Measurements from ENCODE around the gene OLA1. TPM values are rescaled to one million over a fixed set of nuclear protein-coding genes. Genes with fewer than 3 reads are reported as not detected.

OLA1 gene
- total and polyA plus RNA-seq, 2 of the 13 experiments (the other 11 are each of a cell fraction or from before 2014, with no cell fraction given) = 153 to 241 TPM

DNA sequence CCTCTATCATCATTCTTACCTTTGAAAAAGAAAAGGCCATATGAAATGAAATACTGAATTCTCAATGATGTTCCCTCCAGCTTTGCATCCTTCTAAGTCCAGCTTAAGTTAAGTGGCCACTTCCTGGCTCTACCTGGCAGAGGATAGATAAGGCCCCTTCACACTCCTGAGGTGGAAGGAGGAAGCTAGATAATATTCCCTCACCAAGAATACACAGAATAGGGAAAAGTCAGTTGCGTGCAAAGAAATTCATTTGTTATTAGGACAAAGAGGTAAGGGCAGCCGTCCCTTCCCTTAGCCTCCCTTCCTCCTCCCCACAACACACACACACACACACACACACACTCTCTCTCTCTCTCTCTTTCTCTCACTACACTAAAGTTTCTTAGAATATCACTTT lies 37.5 kb downstream of the OLA1 start:
- Histone ChIP-seq H3K36me3 (replicated peaks in 1 of 2; ENCODE audit: control insufficient read depth in 1 of 2, insufficient read depth in 2 of 2, low read length in 2 of 2) (peaks cover 0 to 10% of the 10 kb centered on the region in 2 experiments; a peak in 2 of 5 replicates), H2AFZ (ENCODE audit: low read length) (no peak overlapping the region), H4K20me1 (ENCODE audit: insufficient read depth, low read length) (no peaks in the 10 kb centered on the region), H3K4me2 (ENCODE audit: low read depth, low read length) (no peak overlapping the region), H3K27me3 (ENCODE audit: control insufficient read depth in 1 of 2, insufficient read depth in 2 of 2, low read length in 2 of 2) (no peaks in the 10 kb centered on the region), H3K79me2 (ENCODE audit: insufficient read depth, low read length) (peaks cover 58% of the 10 kb centered on the region), H3K27ac (ENCODE audit: extremely low read length, insufficient read depth, low read length) (no peak overlapping the region), H3K9ac (ENCODE audit: insufficient read depth, low read depth, low read length) (no peak overlapping the region), H3K4me3 (replicated peaks in 1 of 3; ENCODE audit: insufficient read depth in 1 of 3, low read depth in 2 of 3, low read length in 3 of 3) (no peak overlapping the region), H3K4me1 (ENCODE audit: insufficient read depth, low read length) (peaks cover 5% of the 10 kb centered on the region), H3K9me3 (ENCODE audit: low read length) (no peaks in the 10 kb centered on the region)
- no peak for ATAC-seq
- ChIA-PET CTCF (ENCODE audit: low intra/inter-chr PET ratio, low total read pairs) (no interaction called here), POLR2A (no interaction called here)
- no peak for TF ChIP-seq ZNF331 (CRISPR knock-in tag; IDR thresholded peaks at IDR 0.05)
- TF ChIP-seq, protein P1, sequence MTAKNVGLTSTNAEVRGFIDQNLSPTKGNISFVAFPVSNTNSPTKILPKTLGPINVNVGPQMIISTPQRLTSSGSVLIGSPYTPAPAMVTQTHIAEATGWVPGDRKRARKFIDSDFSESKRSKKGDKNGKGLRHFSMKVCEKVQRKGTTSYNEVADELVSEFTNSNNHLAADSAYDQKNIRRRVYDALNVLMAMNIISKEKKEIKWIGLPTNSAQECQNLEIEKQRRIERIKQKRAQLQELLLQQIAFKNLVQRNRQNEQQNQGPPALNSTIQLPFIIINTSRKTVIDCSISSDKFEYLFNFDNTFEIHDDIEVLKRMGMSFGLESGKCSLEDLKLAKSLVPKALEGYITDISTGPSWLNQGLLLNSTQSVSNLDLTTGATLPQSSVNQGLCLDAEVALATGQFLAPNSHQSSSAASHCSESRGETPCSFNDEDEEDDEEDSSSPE (CRISPR knock-in tag; IDR thresholded peaks at IDR 0.05) = no peak
- no peak for TF ChIP-seq ZNF552 (CRISPR knock-in tag; IDR thresholded peaks at IDR 0.05; ENCODE audit: borderline replicate concordance)
- DNase-seq (ENCODE audit: low spot score) = no peak
- intact Hi-C loops (cut with micrococcal nuclease; ENCODE audit: unreplicated experiment) = no loop called here
- no peak for FAIRE-seq
- BruUV-seq (replicated peaks) = no TSS peak
- in situ Hi-C loops (cut with HindIII; ENCODE audit: extremely low pct_ligation_motif_present, low pct_unique_long_range_greater_than_20kb) = no loop called here
- WGBS (ENCODE audit: low lambda C conversion rate) = 97% methylated on average over 2 of the region's 2 CpGs

DNA sequence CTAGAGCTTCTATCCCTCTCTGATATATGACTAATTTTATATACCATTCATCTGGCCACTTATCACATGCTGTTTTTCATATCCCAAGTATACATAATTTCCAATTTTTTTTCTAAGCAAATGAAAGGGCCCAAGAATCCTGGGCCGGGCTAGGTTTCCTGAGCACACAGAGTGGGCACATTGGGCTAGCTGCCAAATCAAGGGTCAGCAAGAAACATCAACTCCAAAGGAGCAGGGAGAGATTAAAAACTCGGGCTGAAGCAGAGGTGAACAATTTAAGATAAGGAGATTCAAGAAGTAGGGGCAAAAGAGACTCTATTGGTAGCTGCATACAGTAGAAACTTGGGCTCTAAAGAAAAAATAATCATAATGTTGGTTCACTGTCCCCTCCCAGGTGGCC lies 39.0 kb downstream of the OLA1 start:
- 95% methylated on average over 2 of the region's 2 CpGs for WGBS (ENCODE audit: low lambda C conversion rate)
- no peak overlapping the region for H3K9ac ChIP-seq (ENCODE audit: insufficient read depth, low read depth, low read length)
- in situ Hi-C loops (cut with HindIII; ENCODE audit: extremely low pct_ligation_motif_present, low pct_unique_long_range_greater_than_20kb) (no loop called here), intact Hi-C loops (cut with micrococcal nuclease; ENCODE audit: unreplicated experiment) (no loop called here)
- H3K4me1 ChIP-seq (ENCODE audit: insufficient read depth, low read length) = peaks cover 11% of the 10 kb centered on the region
- H3K9me3 ChIP-seq (ENCODE audit: low read length) = no peaks in the 10 kb centered on the region
- H3K4me3 ChIP-seq (replicated peaks in 1 of 3; ENCODE audit: insufficient read depth in 1 of 3, low read depth in 2 of 3, low read length in 3 of 3) = no peak overlapping the region
- ATAC-seq (no peak), DNase-seq (ENCODE audit: low spot score) (no peak), FAIRE-seq (no peak)
- ChIA-PET POLR2A (no interaction called here), CTCF (ENCODE audit: low intra/inter-chr PET ratio, low total read pairs) (no interaction called here)
- no TSS peak for BruUV-seq (replicated peaks)
- no peaks in the 10 kb centered on the region for H3K27me3 ChIP-seq (ENCODE audit: control insufficient read depth in 1 of 2, insufficient read depth in 2 of 2, low read length in 2 of 2)
- peaks cover 58% of the 10 kb centered on the region for H3K79me2 ChIP-seq (ENCODE audit: insufficient read depth, low read length)
- H3K27ac ChIP-seq (ENCODE audit: extremely low read length, insufficient read depth, low read length) = no peak overlapping the region
- no peak overlapping the region for H2AFZ ChIP-seq (ENCODE audit: low read length)
- peaks cover 0 to 10% of the 10 kb centered on the region in 2 experiments; a peak in 2 of 5 replicates for H3K36me3 ChIP-seq (replicated peaks in 1 of 2; ENCODE audit: control insufficient read depth in 1 of 2, insufficient read depth in 2 of 2, low read length in 2 of 2)
- no peaks in the 10 kb centered on the region for H4K20me1 ChIP-seq (ENCODE audit: insufficient read depth, low read length)
- TF ChIP-seq ZNF335 (CRISPR knock-in tag; IDR thresholded peaks at IDR 0.05) (no peak), ZNF777 (CRISPR knock-in tag; IDR thresholded peaks at IDR 0.05) (no peak)
- TF ChIP-seq, protein P2, sequence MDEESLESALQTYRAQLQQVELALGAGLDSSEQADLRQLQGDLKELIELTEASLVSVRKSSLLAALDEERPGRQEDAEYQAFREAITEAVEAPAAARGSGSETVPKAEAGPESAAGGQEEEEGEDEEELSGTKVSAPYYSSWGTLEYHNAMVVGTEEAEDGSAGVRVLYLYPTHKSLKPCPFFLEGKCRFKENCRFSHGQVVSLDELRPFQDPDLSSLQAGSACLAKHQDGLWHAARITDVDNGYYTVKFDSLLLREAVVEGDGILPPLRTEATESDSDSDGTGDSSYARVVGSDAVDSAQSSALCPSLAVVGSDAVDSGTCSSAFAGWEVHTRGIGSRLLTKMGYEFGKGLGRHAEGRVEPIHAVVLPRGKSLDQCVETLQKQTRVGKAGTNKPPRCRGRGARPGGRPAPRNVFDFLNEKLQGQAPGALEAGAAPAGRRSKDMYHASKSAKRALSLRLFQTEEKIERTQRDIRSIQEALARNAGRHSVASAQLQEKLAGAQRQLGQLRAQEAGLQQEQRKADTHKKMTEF (CRISPR knock-in tag; IDR thresholded peaks at IDR 0.05) = no peak
- no peak overlapping the region for H3K4me2 ChIP-seq (ENCODE audit: low read depth, low read length)

Measured in HepG2 (cell line).